Heart right ventricle (tissue), 16 donors: ENCODE data around the gene FBXO45. TPM values are rescaled to one million over a fixed set of nuclear protein-coding genes. Genes with fewer than 3 reads are reported as not detected.

Source experiments
- ATAC-seq, 8 donors: fragments of 200-7000 bp; cut with Tn5 transposase; one replicate each; pipeline ENCODE4 v1.9.1; 2020; ENCODE audit warnings: mild to moderate bottlenecking in 8 of 8, moderate library complexity in 8 of 8, moderate number of reproducible peaks in 1 of 8
- DNase-seq, 2 donors: peaks; one replicate each; pipeline ENCODE4 v3.0.0-alpha.2; 2020
- H3K27ac ChIP-seq, 10 donors: fragments of 200-600 bp; sonication (generic) in 2 of 10; one replicate each; pipeline versions ENCODE4 v1.5.0 to v1.8.0; 2020 to 2022; ENCODE audit warnings: mild to moderate bottlenecking in 3 of 10
- H3K27me3 ChIP-seq, 7 donors: fragments of 200-600 bp; one replicate each; pipeline ENCODE4 v1.8.0; 2021 to 2022; ENCODE audit warnings: mild to moderate bottlenecking in 2 of 7
- H3K36me3 ChIP-seq, 9 donors: fragments of 200-600 bp; sonication (generic) in 1 of 9; one replicate each; pipeline versions ENCODE4 v1.5.0 to v1.8.0; 2020 to 2022; ENCODE audit warnings: mild to moderate bottlenecking in 2 of 9
- H3K4me1 ChIP-seq, 9 donors: fragments of 200-600 bp; sonication (generic) in 1 of 9; one replicate each; pipeline versions ENCODE4 v1.5.0 to v1.8.0; 2020 to 2022; ENCODE audit warnings: mild to moderate bottlenecking in 4 of 9
- H3K4me3 ChIP-seq, 10 donors: fragments of 200-600 bp; sonication (generic) in 2 of 10; one replicate each; pipeline versions ENCODE4 v1.5.0 to v1.8.0; 2020 to 2022; ENCODE audit warnings: mild to moderate bottlenecking in 7 of 10, moderate library complexity in 2 of 10
- H3K9me3 ChIP-seq, 11 donors: fragments of 200-600 bp in 10 of 11; sonication (generic) in 2 of 11; one replicate each; pipeline versions ENCODE4 v1.5.0 to v1.8.0; 2013 to 2022; ENCODE audit warnings: mild to moderate bottlenecking in 2 of 11, control low read depth in 1 of 11, moderate library complexity in 1 of 11
- CTCF ChIP-seq, 9 donors: fragments of 200-600 bp; sonication (generic) in 2 of 9; IDR thresholded peaks; one replicate each; pipeline versions ENCODE4 v1.5.0 to v1.8.0; 2021 to 2022; ENCODE audit warnings: antibody characterized with exemption in 9 of 9, mild to moderate bottlenecking in 5 of 9, moderate library complexity in 1 of 9
- WGBS, 2 donors: extraction: QIAGEN DNeasy Blood & Tissue Kit; methylation state at CpG; one replicate each; pipeline ENCODE4 v1.1.7; 2013; ENCODE audit warnings: inconsistent platforms in 1 of 2; 5-methylcytosine and 5-hydroxymethylcytosine counted together
- intact Hi-C, 10 donors: fragments of 100-400 bp; cut with DNase I; formaldehyde crosslinking; loops; one replicate each; pipeline versions ENCODE4 v1.11.1 to v1.14.2; 2022
- polyA plus RNA-seq, 2 donors: library from polyadenylated mRNA; stranded (reverse); fragments of 200-250 nt; gene quantifications; one replicate each; pipeline ENCODE4 v1.2.3, GENCODE V29; 2013
- total RNA-seq, 10 donors: library from RNA; stranded (reverse); fragmentation: NEBNext Ultra II Directional in 3 of 10; extraction: Animal tissue kit (Norgen Biotek cat#: 25700) in 3 of 10; gene quantifications; one replicate each; pipeline versions ENCODE4 v1.2.1 to v1.2.4, GENCODE V29; 2021 to 2023
- donor health status: Arrhythmogenic right ventricular cardiomyopathy.
- donor health status: ischemic (EF 13 %, LVEDD 7.1; RV severe dilation, severe dysfunction).
- donor health status: healthy with polysubstance abuse.
- donor health status: DM: no; HTN: yes; CAD: no.
- donor health status: DM: no; HTN: no; CAD: no.
- donor health status: ischemic (EF 25% LVEDD 6.9; RV normal size, moderate dysfunction).
- donor health status: ischemic (EF 25% LVEDD 5.7; RV mildly dilated, moderate dysfunction).
- donor health status: healthy.
- donor health status: DM: yes; HTN: yes; CAD: no.
- donor health status: Ischemic cardiomyopathy.
- donor health status: ischemic (EF 35%, LVEDD 5.7; RV mildly dilated, moderate dysfunction).
- donor health status: nonischemic (EF 11% LVEDD 7.7; RV severe dilation, severe dysfunction).
- donor health status: DM: yes; HTN: yes; CAD: no.
- donor health status: PGD.
- donor health status: ischemic (EF 29% LVEDD 5.4; RV normal size, mild dysfunction).
- donor health status: nonischemic (EF 23%, LVEDD 6.1; RV moderate dilation, normal function).

FBXO45 gene
- total and polyA plus RNA-seq, 12 donors, result 2.0 to 10.2 (median 5.8) TPM

GRCh38 chr3:196624067-196624790 is 55.8 kb downstream of the FBXO45 start:
- intact Hi-C loops, result no loop called here
- H3K27ac ChIP-seq, result peak overlapping the region in 6 of 10 donors; percentile 33 to 82 (median 42)
- H3K9me3 ChIP-seq, result no peaks in the 10 kb centered on the region
- H3K4me1 ChIP-seq, result peaks cover 0 to 67% (median 4%) of the 10 kb centered on the region in 9 donors
- peak overlapping the region in 1 of 10 donors; percentile 26 for H3K4me3 ChIP-seq
- peak in 1 of 2 donors; percentile 33 for DNase-seq
- no peak for TF ChIP-seq CTCF (IDR thresholded peaks at IDR 0.05)
- no peaks in the 10 kb centered on the region for H3K36me3 ChIP-seq
- WGBS, 2 donors, result 79 to 84% methylated on average over 12 of the region's 12 CpGs
- ATAC-seq, result peak in 7 of 8 donors; percentile 28 to 70 (median 61)
- H3K27me3 ChIP-seq, result no peaks in the 10 kb centered on the region

GRCh38 chr3:196624907-196625306 is 56.4 kb downstream of the FBXO45 start:
- ATAC-seq (peak in 7 of 8 donors; percentile 64 to 82 (median 69)), DNase-seq (peak; percentile 27 to 36)
- H3K4me1 ChIP-seq, result peaks cover 0 to 70% (median 2%) of the 10 kb centered on the region in 9 donors
- peak overlapping the region in 3 of 10 donors; percentile 33 to 82 (median 51) for H3K27ac ChIP-seq
- H3K9me3 ChIP-seq, result no peaks in the 10 kb centered on the region
- TF ChIP-seq CTCF (IDR thresholded peaks at IDR 0.05), result no peak
- H3K36me3 ChIP-seq, result no peaks in the 10 kb centered on the region
- WGBS, 2 donors, result 89 to 91% methylated on average over 16 of the region's 16 CpGs
- no peaks in the 10 kb centered on the region for H3K27me3 ChIP-seq
- intact Hi-C loops, result no loop called here
- peak overlapping the region in 1 of 10 donors; percentile 26 for H3K4me3 ChIP-seq

- peak overlapping the region in 1 of 10 donors; percentile 82 for H3K27ac ChIP-seq
Measured at GRCh38 chr3:196625331-196625730, 56.9 kb downstream of the FBXO45 start.

GRCh38 chr3:196627918-196628231 is 59.4 kb downstream of the FBXO45 start:
- Histone ChIP-seq H3K27ac (no peak overlapping the region), H3K36me3 (no peaks in the 10 kb centered on the region), H3K27me3 (no peaks in the 10 kb centered on the region), H3K9me3 (no peaks in the 10 kb centered on the region), H3K4me3 (no peak overlapping the region), H3K4me1 (peaks cover 0 to 63% (median 9%) of the 10 kb centered on the region in 9 donors)
- WGBS, 2 donors, result 88 to 95% methylated on average over 8 of the region's 8 CpGs
- DNase-seq, result no peak
- TF ChIP-seq CTCF (IDR thresholded peaks at IDR 0.05), result no peak
- no peak for ATAC-seq
- intact Hi-C loops, result no loop called here

More at GRCh38 chr3:196625331-196625730, 56.9 kb downstream of the FBXO45 start:
- no peaks in the 10 kb centered on the region for H3K9me3 ChIP-seq
- no peaks in the 10 kb centered on the region for H3K36me3 ChIP-seq
- H3K27me3 ChIP-seq, result no peaks in the 10 kb centered on the region
- no peak for TF ChIP-seq CTCF (IDR thresholded peaks at IDR 0.05)
- intact Hi-C loops, result no loop called here
- H3K4me3 ChIP-seq, result no peak overlapping the region
- no peak for DNase-seq
- peaks cover 0 to 68% (median 0%) of the 10 kb centered on the region in 9 donors for H3K4me1 ChIP-seq
- 83 to 89% methylated on average over 6 of the region's 6 CpGs for WGBS, 2 donors
- no peak for ATAC-seq
